Activated naive CD4-positive, alpha-beta T cell treated with anti-CD3 and anti-CD28 coated beads, Interleukin-2, amount 10 ng/mL, durations not matched to agents 5 hours and 36 hours (primary cell): Measurements from ENCODE around the gene SNUPN. TPM values are rescaled to one million over a fixed set of nuclear protein-coding genes. Genes with fewer than 3 reads are reported as not detected.

ENCODE experiments used
- total RNA-seq, 2 experiments: library from RNA; stranded (reverse); gene quantifications; one replicate each; pipeline ENCODE4 v1.2.3, GENCODE V29; 2021

The SNUPN gene
- total RNA-seq: 10 to 100 TPM; 29.5 to 29.7 TPM

GRCh38 chr15:75625542-75626347, at the start of gene SNUPN:
SNUPN (minus strand) TSS chr15:75625725; CDS start chr15:75621051, 4,674 bp downstream.

GRCh38 chr15:75647370-75648155, 22.0 kb upstream of the SNUPN start, which contains the start of gene SNX33:
SNX33 (plus strand) TSS chr15:75647912; CDS start chr15:75649103, 1,191 bp downstream.

GRCh38 chr15:75639709-75640482, 14.4 kb upstream of the SNUPN start, which contains the start of gene IMP3:
IMP3 (minus strand) TSS chr15:75640224; CDS start chr15:75640168, 56 bp downstream.

GRCh38 chr15:75578948-75579920, 46.3 kb downstream of the SNUPN start, which contains the start of gene PTPN9:
PTPN9 (minus strand) TSS chr15:75579315; CDS start chr15:75578776, 539 bp downstream.

Other genes starting within 250 kb of the SNUPN start
- gene SIN3A, start 174.0 kb downstream of the SNUPN start, total RNA-seq: 100 to 1,000 TPM in 1 of 2 experiments, 10 to 100 TPM in 1; 91.4 to 102 TPM
- 10 to 100 TPM; 33.5 to 34.3 TPM for gene PTPN9, start 46.4 kb downstream of the SNUPN start, total RNA-seq
- 10 to 100 TPM; 79.5 to 80.5 TPM for gene IMP3, start 14.5 kb upstream of the SNUPN start, total RNA-seq
- gene SNX33, start 22.2 kb upstream of the SNUPN start, total RNA-seq: 1 to 10 TPM in 1 of 2 experiments, under 1 TPM in 1; 0.53 to 1.1 TPM
- gene CSPG4, start 87.1 kb upstream of the SNUPN start, total RNA-seq: under 1 TPM in 1 of 2 experiments, not detected in 1; 0.02 TPM
- 10 to 100 TPM; 45.8 to 47.3 TPM for gene UBE2Q2, start 217.7 kb upstream of the SNUPN start, total RNA-seq